Peyer's patch (tissue), 4 donors: ENCODE measurements around the gene MND1.

Experiments used
- CTCF ChIP-seq, 6 experiments: fragments of 450-650 bp in 4 of 6; fragments of 200-600 bp in 2 of 6; sonication (generic) in 1 of 6; IDR thresholded peaks; one replicate each; pipeline ENCODE4 v1.5.1; 2017 to 2019; ENCODE audit warnings: antibody characterized with exemption in 6 of 6, mild to moderate bottlenecking in 3 of 6, moderate library complexity in 1 of 6
- POLR2A ChIP-seq, 2 donors: fragments of 450-650 bp; IDR thresholded peaks; one replicate each; pipeline ENCODE4 v1.5.1; 2017; ENCODE audit warnings: antibody characterized with exemption in 2 of 2, mild to moderate bottlenecking in 2 of 2, moderate library complexity in 2 of 2

GRCh38 chr4:153449338-153449737 is 104.8 kb downstream of the MND1 start:
- no peak for TF ChIP-seq CTCF (IDR thresholded peaks at IDR 0.05)
- no peak for TF ChIP-seq POLR2A (IDR thresholded peaks at IDR 0.05)
